GM18505 (cell line): ENCODE measurements around the gene NTN1.

Experiments used
- ATAC-seq: cut with Tn5 transposase; IDR thresholded peaks from one replicate; pipeline ENCODE4 v1.9.1; 2021; ENCODE audit not compliant: unreplicated experiment
- POLR2A ChIP-seq: IDR thresholded peaks from 4 replicates; pipeline ENCODE4 v1.6.1; 2011; ENCODE audit warnings: borderline replicate concordance; ENCODE audit not compliant: insufficient read depth, insufficient read length; ENCODE audit errors: extremely low read depth

The NTN1 gene

DNA sequence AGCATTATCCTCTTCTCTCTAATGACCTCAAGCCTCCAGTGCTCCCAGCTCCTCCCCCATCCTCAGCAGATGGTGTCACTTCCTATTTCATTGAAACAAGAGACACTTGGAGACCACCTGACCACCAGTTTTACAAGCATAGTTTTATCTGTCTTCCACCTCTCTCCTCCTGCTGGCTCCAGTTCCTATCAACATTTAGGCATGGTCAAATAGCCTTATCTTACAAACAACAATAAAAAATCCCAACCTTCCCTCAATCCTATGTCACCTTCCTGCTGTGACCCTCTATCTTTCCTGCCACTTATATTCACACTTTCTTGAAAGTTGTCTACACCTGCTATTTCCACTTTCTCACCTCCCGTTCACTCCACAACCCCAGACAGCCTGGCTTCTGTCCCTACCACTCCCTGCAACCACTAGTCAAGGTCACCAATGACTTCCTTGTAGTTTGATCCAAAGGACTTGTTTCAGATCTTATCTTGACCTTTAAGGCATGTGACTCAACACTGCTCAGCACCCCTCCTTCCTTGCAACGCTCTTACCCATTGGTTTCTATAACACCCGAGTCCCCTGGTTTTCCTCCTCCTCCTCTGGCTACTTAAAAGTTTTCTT, 4.3 kb upstream of the NTN1 start:
- ATAC-seq, result no peak
- TF ChIP-seq POLR2A, result no peak

- no peak for ATAC-seq
- no peak for TF ChIP-seq POLR2A
Observed at GRCh38 chr17:9018726-9019125, 2.6 kb upstream of the NTN1 start.

DNA sequence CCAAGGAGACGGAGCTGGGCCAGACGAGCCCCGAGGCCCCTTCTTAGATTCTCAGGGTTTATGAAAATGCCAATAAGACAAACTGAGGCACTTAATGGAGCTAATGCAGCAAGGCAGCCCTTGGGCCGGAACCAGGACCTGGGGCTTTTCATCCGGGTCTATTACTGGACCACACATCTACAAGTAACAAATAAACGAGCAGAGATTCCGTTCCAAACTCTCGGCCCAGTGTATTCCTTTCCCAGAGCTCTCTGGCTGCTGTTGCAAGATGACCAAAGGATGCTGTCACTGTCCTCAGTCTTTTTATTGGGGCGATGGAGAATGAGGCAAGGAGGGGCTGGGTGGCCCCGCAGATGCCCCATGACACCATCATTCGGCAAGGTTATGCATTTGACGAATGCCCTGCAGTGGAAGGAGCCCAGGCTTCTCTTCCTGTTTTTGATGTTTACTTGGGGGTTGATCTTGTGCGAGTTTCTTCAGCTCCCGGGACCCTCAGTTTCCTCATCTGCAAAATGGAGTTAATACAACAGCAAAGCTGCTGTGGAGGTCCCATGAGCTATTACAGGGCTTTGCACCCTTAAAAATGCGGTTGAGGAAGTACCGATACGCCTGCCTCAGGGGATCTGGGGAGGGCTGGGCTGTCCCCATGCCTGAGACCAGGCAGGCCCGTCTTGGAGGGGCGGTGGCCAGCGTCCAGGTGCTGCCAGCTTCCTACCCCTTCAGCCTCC, 1.1 kb upstream of the NTN1 start:
- no peak for TF ChIP-seq POLR2A
- no peak for ATAC-seq

DNA sequence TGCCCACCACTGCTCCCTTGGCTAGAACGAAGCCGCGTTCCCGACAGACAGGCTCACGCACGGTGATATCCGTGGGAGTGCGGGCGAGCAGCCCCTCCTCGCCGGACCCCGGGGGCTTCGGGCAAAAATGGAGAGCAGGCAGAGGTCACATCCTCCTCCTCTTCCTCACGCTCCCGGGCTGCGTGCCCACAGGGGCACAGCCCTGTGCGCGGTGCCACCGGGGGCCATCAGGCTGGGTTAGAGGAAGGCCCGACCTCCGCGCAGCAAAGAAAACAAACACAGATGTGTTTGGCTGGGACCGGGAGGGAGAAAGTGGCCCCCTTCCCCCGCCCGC, 519 bp upstream of the NTN1 start:
- no peak for ATAC-seq
- TF ChIP-seq POLR2A, result no peak

DNA sequence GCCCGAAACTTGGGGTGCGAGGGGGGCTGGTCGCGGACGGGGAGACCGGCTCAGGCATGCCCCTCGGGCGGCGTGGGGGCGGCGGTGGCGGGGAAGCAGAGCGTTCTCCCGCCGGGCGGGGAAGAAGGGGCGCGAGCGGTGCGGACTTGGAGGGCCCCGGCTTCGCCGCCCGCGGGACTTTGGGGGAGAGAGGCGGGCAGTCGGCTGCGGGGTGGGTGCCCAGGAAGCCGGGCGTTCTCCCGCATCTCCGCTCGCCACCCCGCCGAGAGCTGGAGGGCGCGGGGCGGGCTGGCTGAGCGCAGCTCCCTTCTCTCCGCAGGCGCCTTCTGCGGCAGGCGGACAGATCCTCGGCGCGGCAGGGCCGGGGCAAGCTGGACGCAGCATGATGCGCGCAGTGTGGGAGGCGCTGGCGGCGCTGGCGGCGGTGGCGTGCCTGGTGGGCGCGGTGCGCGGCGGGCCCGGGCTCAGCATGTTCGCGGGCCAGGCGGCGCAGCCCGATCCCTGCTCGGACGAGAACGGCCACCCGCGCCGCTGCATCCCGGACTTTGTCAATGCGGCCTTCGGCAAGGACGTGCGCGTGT, 772 bp downstream of the NTN1 start:
- TF ChIP-seq POLR2A, result no peak
- ATAC-seq, result no peak

- no peak for TF ChIP-seq POLR2A
- no peak for ATAC-seq
Observed at GRCh38 chr17:9022573-9023391, 1.5 kb downstream of the NTN1 start.

DNA sequence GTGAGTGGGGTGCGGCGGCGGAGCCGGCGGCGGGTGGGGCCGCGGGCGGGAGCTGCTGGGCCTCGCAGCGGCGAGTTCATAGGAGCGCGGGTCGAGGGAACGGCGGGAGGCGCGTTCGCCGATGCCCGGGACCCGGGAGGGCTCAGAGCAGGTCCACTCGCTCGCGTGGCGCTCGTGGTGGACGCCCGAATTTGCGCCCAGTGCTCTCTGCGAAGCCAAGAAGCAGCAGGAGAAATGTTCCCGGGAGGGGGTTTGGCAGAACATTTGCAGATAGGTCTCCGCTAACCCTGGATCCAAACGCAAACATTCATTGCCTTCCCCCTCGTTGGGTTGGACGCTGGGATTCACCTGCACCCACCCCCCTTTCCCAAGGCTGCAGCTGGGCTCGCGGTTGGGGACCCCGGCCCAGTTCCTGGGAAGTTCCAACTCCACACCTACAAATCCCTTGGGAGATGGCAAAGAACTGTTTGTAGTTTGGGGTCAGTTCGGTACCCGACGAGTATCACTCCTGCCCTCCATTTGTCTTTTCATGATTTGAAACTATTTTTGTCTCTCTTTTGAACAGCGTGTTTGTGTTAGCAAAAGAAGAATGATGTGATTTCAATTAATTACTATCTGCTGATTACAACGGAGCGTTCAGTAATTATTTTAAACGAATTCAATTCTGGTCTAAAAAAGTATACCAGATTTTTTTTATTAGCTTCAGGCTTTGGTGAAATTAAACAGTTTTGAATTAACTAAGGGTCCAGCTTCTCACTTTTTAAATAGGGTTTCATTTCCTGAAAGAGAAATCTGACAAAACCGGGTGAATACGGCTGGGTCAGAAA, 2.3 kb downstream of the NTN1 start:
- no peak for ATAC-seq

GRCh38 chr17:9024497-9024896, 3.2 kb downstream of the NTN1 start:
- TF ChIP-seq POLR2A, result no peak
- ATAC-seq, result no peak

More for the DNA sequence above, 2.3 kb downstream of the NTN1 start:
- TF ChIP-seq POLR2A, result no peak

DNA sequence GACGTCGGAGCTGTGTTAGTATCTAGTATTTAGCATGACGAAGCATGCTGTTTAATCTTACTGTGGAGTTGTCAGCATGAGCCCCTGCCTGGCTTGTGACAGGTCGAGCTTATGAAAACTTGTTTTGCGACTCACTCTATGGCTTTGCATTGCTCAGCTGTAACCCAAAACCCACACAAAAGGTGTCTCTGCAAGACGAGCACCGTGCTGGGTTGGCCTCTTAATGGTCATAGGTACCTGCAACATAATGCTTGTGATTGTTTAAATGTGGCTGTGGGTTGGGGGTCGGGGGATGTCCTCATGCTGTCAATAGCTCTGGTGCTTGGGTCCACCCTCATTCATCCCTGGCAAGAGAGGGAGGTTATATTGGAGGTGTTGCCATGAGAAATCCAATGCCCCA, 5.4 kb downstream of the NTN1 start:
- no peak for ATAC-seq
- no peak for TF ChIP-seq POLR2A

- no peak for TF ChIP-seq POLR2A
Observed at GRCh38 chr17:9028202-9028987, 7.1 kb downstream of the NTN1 start.

GRCh38 chr17:9028988-9029570, 7.8 kb downstream of the NTN1 start:
- ATAC-seq, result no peak
- no peak for TF ChIP-seq POLR2A

More at GRCh38 chr17:9028202-9028987, 7.1 kb downstream of the NTN1 start:
- no peak for ATAC-seq

DNA sequence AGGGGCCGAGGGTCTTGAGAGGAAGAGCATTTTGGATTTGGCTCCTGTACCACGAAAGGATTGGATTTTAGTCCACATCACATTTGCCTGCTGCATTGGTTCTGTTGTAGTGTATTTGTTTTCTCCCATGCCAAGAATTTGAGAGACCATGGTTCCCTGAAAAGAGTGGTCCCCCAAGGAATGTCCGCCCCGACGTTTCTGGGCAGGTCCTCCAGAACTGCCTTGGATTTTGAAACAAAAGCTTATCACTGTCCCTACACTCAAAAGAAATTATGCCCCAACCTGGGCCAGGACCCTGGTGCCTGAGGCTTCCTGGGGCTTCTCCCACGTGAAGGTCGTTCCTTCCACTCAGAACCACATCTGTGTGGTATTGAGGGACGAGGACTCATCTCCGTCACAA, 10.8 kb downstream of the NTN1 start:
- ATAC-seq, result no peak
- TF ChIP-seq POLR2A, result no peak

GRCh38 chr17:9032583-9032982, 11.3 kb downstream of the NTN1 start:
- no peak for TF ChIP-seq POLR2A
- ATAC-seq, result no peak

DNA sequence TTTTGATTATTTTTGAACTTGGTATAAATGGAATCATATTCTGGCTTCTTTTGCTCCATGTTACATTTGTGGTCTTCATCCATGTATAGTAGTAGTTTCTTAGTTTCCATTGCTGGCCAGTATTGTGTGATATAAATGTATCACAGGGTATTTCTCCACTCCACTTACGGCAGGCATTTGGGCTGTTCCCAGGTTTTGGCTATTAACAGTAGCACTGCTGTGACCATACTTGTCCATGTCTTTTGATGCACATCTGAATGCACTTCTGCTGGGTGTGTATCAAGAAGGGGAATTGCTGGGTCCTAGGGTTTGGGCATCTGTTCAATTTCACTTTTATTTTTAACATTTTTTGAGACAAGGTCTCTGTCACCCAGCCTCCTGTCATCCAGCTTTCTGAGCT, 13.9 kb downstream of the NTN1 start:
- no peak for TF ChIP-seq POLR2A

More for the DNA sequence above, 13.9 kb downstream of the NTN1 start:
- ATAC-seq, result no peak
